Neuronal stem cell (in vitro differentiated cells): ENCODE results near the gene SPHK2.

ENCODE experiments used
- DNase-seq: peaks from one replicate; pipeline ENCODE4 v3.0.0-alpha.2; 2013; ENCODE audit warnings: low spot score
- H2AFZ ChIP-seq: one replicate; pipeline ENCODE4 v1.6.1; 2013; ENCODE audit warnings: mild to moderate bottlenecking, low read length, inconsistent platforms
- H2AK5ac ChIP-seq: 2 replicates; pipeline ENCODE4 v1.6.1; 2013; ENCODE audit warnings: low read depth, mild to moderate bottlenecking, inconsistent platforms, low read length, moderate library complexity, mixed read lengths
- H2BK120ac ChIP-seq: 2 replicates; pipeline ENCODE4 v1.6.1; 2013; ENCODE audit warnings: low read depth, mild to moderate bottlenecking, inconsistent platforms, low read length, moderate library complexity, mixed read lengths
- H2BK12ac ChIP-seq: one replicate; pipeline ENCODE4 v1.6.1; 2013; ENCODE audit warnings: low read length, inconsistent platforms
- H2BK15ac ChIP-seq: 2 replicates; pipeline ENCODE4 v1.6.1; 2013; ENCODE audit warnings: mild to moderate bottlenecking, low read length, inconsistent platforms, mixed read lengths
- H2BK5ac ChIP-seq: one replicate; pipeline ENCODE4 v1.6.1; 2013; ENCODE audit warnings: inconsistent platforms, mild to moderate bottlenecking, low read length, moderate library complexity
- H3K14ac ChIP-seq: one replicate; pipeline ENCODE4 v1.6.1; 2013; ENCODE audit warnings: low read length, inconsistent platforms
- H3K18ac ChIP-seq: 2 replicates; pipeline ENCODE4 v1.6.1; 2013; ENCODE audit warnings: low read length, inconsistent platforms
- H3K23ac ChIP-seq: 2 replicates; pipeline ENCODE4 v1.6.1; 2013; ENCODE audit warnings: low read depth, mild to moderate bottlenecking, mixed read lengths, low read length, inconsistent platforms; ENCODE audit not compliant: poor library complexity
- H3K27ac ChIP-seq: replicated peaks from 3 replicates; pipeline ENCODE4 v1.5.1; 2013; ENCODE audit warnings: low read length, inconsistent platforms
- H3K27me3 ChIP-seq, 3 experiments: 2 replicates each; pipeline ENCODE4 v1.6.1; 2013; ENCODE audit warnings: low read length in 3 of 3, mild to moderate bottlenecking in 2 of 3, inconsistent platforms in 1 of 3, low read depth in 1 of 3, mixed read lengths in 1 of 3, moderate library complexity in 1 of 3; ENCODE audit not compliant: control insufficient read depth in 3 of 3, insufficient read depth in 3 of 3
- H3K36me3 ChIP-seq, 2 donors: replicated peaks in 1 of 2; 2 replicates each; pipeline ENCODE4 v1.6.1; 2013; ENCODE audit warnings: low read length in 2 of 2; ENCODE audit not compliant: control insufficient read depth in 2 of 2, insufficient read depth in 2 of 2
- H3K4ac ChIP-seq: 2 replicates; pipeline ENCODE4 v1.6.1; 2013; ENCODE audit warnings: inconsistent platforms, mild to moderate bottlenecking, low read length, moderate library complexity
- H3K4me1 ChIP-seq, 2 donors: 1 replicate in 1 of 2; 2 replicates in 1 of 2; pipeline ENCODE4 v1.6.1; 2013; ENCODE audit warnings: low read length in 2 of 2, low read depth in 1 of 2; ENCODE audit not compliant: control insufficient read depth in 2 of 2, insufficient read depth in 1 of 2
- H3K4me2 ChIP-seq: one replicate; pipeline ENCODE4 v1.6.1; 2013; ENCODE audit warnings: mild to moderate bottlenecking, low read length, inconsistent platforms; ENCODE audit not compliant: insufficient read depth, poor library complexity, severe bottlenecking
- H3K4me3 ChIP-seq, 2 donors: 2 replicates each; pipeline ENCODE4 v1.5.1; 2013; ENCODE audit warnings: low read length in 2 of 2, mild to moderate bottlenecking in 2 of 2, inconsistent platforms in 1 of 2, moderate library complexity in 1 of 2
- H3K79me1 ChIP-seq: one replicate; pipeline ENCODE4 v1.6.1; 2013; ENCODE audit warnings: low read depth, mild to moderate bottlenecking, inconsistent platforms, low read length, moderate library complexity
- H3K9ac ChIP-seq: one replicate; pipeline ENCODE4 v1.6.1; 2013; ENCODE audit warnings: mild to moderate bottlenecking, low read depth, low read length, inconsistent platforms; ENCODE audit not compliant: poor library complexity
- H3K9me3 ChIP-seq, 2 donors: replicated peaks in 1 of 2; 2 replicates each; pipeline versions ENCODE3 to v1.6.1; 2013; ENCODE audit warnings: low read length in 2 of 2, mild to moderate bottlenecking in 2 of 2, inconsistent platforms in 1 of 2, low read depth in 1 of 2, mixed read lengths in 1 of 2, moderate library complexity in 1 of 2; ENCODE audit not compliant: control insufficient read depth in 2 of 2, insufficient read depth in 1 of 2
- H4K8ac ChIP-seq: one replicate; pipeline ENCODE4 v1.6.1; 2013; ENCODE audit warnings: low read depth, mild to moderate bottlenecking, inconsistent platforms, low read length, moderate library complexity
- H4K91ac ChIP-seq: one replicate; pipeline ENCODE4 v1.6.1; 2013; ENCODE audit warnings: low read length, low read depth, mild to moderate bottlenecking, inconsistent platforms; ENCODE audit not compliant: poor library complexity
- WGBS, 2 donors: extraction: QIAGEN DNeasy Blood & Tissue Kit; methylation state at CpG; one replicate each; pipeline ENCODE4 v1.1.7; 2013; ENCODE audit warnings: missing lambda C conversion rate in 2 of 2, mixed read lengths in 1 of 2; ENCODE audit not compliant: insufficient read length in 2 of 2, insufficient replicate concordance in 1 of 2; ENCODE audit errors: extremely low coverage in 2 of 2; 5-methylcytosine and 5-hydroxymethylcytosine counted together

The SPHK2 gene

DNA sequence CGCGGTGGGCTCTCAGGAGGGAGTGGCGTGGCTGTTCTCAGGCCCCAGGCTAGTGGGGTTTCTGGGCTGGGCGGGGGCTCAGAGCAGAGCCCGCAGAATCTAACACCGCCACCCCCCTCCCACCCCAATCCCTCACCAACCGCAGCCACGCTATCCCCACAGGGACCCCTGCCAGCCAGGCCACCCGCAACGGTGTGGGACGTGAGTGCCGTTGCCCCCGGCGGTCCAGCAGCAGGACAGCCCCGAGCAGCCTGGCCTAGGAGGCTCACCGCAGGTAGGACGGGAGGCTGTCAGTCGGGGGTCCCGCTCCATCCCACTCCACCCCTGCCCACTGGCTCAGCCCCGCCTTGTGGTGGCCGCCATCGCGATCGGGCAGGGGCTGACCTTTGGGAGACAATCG is 53.7 kb downstream of the SPHK2 start, which contains the start of gene NTN5:
Gene NTN5, minus strand, starts transcription at position 24 of the 400 bp plus-strand sequence. CDS start 2,031 bp downstream, outside the sequence.
- H3K4me2 ChIP-seq: no peak within 1 kb of the TSS
- peak within 1 kb of the TSS; percentile 74 for H4K8ac ChIP-seq
- peak within 1 kb of the TSS; percentile 73 for H2BK5ac ChIP-seq
- peak within 1 kb of the TSS; percentile 97 for H3K18ac ChIP-seq
- H3K27ac ChIP-seq: peak within 1 kb of the TSS; percentile 13
- H3K4me3 ChIP-seq: no peak within 1 kb of the TSS
- no CpG with 5 or more reads among the region's 25 CpGs for WGBS, 2 donors
- H2AFZ ChIP-seq: peak within 1 kb of the TSS; percentile 80
- peak within 1 kb of the TSS; percentile 83 for H3K14ac ChIP-seq
- no peak within 1 kb of the TSS for H2BK120ac ChIP-seq
- H3K9me3 ChIP-seq: peaks cover 0 to 2% of the 10 kb centered on the region in 2 donors
- peak within 1 kb of the TSS; percentile 85 for H2BK12ac ChIP-seq
- no peak within 1 kb of the TSS for H3K9ac ChIP-seq
- peak within 1 kb of the TSS; percentile 95 for H2BK15ac ChIP-seq
- H4K91ac ChIP-seq: peak within 1 kb of the TSS; percentile 99
- H2AK5ac ChIP-seq: peak within 1 kb of the TSS; percentile 98
- H3K23ac ChIP-seq: peak within 1 kb of the TSS; percentile 71
- H3K36me3 ChIP-seq: no peaks in the 10 kb centered on the region
- peaks cover 12 to 13% of the 10 kb centered on the region in 2 donors for H3K4me1 ChIP-seq
- DNase-seq: no peak
- peaks cover 0 to 11% (median 6%) of the 10 kb centered on the region in 3 experiments for H3K27me3 ChIP-seq
- peaks cover 1% of the 10 kb centered on the region for H3K79me1 ChIP-seq
- H3K4ac ChIP-seq: peak within 1 kb of the TSS; percentile 86

DNA sequence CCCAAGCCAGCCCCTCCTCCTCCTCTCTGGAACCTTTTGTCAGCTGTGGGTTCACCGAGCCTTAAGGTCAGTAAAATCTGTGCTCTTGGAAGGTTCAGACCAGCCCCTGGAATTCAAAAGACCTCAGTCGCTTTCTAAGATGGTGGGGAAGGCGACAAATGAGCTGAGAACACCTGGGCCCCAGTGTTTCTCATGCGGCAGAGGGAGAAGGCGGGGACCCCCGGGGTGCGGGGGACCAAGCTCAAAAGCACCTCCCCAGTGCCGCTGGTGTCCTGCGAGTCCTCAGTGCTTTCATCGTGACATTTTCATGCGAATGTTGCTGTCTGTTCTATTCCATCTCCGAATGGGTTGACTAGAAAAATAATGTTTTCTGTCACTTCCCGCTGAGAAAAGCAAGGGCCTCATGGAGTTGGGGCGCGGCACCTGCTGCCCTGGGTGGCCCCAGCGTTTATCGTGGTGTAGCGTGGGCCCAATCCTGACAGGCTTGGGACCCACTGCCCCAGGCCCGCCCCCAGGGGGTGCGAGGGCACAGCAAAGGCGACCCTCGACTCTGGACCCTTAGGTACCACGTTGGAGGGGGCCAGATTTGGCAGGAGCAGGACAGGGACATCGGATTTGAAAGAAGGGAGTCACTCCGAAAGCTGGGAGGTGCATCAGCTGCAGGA is 54.3 kb downstream of the SPHK2 start:
- H3K14ac ChIP-seq: no peak overlapping the region
- peak overlapping the region; percentile 97 for H3K18ac ChIP-seq
- H2AK5ac ChIP-seq: peak overlapping the region; percentile 71
- H3K27ac ChIP-seq: peak overlapping the region; percentile 13
- no CpG with 5 or more reads among the region's 25 CpGs for WGBS, 2 donors
- peaks cover 0 to 15% (median 6%) of the 10 kb centered on the region in 3 experiments for H3K27me3 ChIP-seq
- H3K4me3 ChIP-seq: no peak overlapping the region
- no peak overlapping the region for H3K9ac ChIP-seq
- no peak overlapping the region for H3K4me2 ChIP-seq
- no peak for DNase-seq
- no peaks in the 10 kb centered on the region for H3K36me3 ChIP-seq
- no peak overlapping the region for H2BK120ac ChIP-seq
- H3K9me3 ChIP-seq: peaks cover 0 to 2% of the 10 kb centered on the region in 2 donors
- H2BK12ac ChIP-seq: no peak overlapping the region
- peak overlapping the region; percentile 71 for H3K23ac ChIP-seq
- H4K8ac ChIP-seq: peak overlapping the region; percentile 29
- H2BK5ac ChIP-seq: no peak overlapping the region
- peak overlapping the region; percentile 80 for H2AFZ ChIP-seq
- peaks cover 12 to 13% of the 10 kb centered on the region in 2 donors for H3K4me1 ChIP-seq
- no peak overlapping the region for H3K4ac ChIP-seq
- H2BK15ac ChIP-seq: peak overlapping the region; percentile 95
- H3K79me1 ChIP-seq: peaks cover 1% of the 10 kb centered on the region
- peak overlapping the region; percentile 99 for H4K91ac ChIP-seq

DNA sequence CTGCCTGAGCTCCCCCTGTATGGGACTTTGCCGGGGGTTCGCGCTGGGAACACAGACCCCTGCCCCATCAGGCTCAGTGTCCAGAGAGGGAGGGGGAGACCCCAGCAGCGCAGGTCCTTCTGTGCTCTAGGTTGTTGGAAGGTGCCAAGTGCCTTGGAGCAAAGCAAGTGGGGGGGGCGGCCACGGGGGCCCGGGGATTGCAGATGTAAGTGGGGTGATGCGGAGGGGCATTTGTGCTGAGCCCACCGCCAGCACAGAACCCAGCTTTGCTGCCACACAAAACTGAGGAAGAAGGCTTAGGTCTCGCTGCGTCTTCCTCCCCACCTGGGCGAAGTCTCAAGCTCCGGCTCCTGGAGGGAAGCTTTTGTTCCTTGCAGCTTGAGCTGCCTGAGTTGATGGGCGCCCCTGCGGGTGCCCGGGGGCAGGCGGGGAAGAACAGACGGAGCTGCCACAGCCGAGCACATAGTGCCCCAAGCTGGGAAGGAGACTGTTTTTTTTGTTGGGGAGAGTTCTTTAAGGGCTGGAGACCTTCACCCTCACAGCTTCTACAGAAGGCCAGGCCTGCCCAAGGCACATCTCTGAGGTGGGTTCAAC is 55.0 kb downstream of the SPHK2 start:
- H3K27ac ChIP-seq: no peak overlapping the region
- no CpG with 5 or more reads among the region's 19 CpGs for WGBS, 2 donors

More for the DNA sequence above, 55.0 kb downstream of the SPHK2 start:
- no peak for DNase-seq
- Histone ChIP-seq H3K9me3 (peaks cover 0 to 2% of the 10 kb centered on the region in 2 donors), H3K79me1 (peaks cover 1% of the 10 kb centered on the region), H3K14ac (no peak overlapping the region), H2BK12ac (no peak overlapping the region), H3K9ac (no peak overlapping the region), H3K4me2 (no peak overlapping the region), H2BK5ac (peak overlapping the region; percentile 43), H2BK120ac (no peak overlapping the region), H3K4me1 (peaks cover 12 to 13% of the 10 kb centered on the region in 2 donors), H4K8ac (peak overlapping the region; percentile 29), H3K36me3 (no peaks in the 10 kb centered on the region), H4K91ac (no peak overlapping the region), H2BK15ac (peak overlapping the region; percentile 40), H3K27me3 (peaks cover 0 to 15% (median 6%) of the 10 kb centered on the region in 3 experiments), H3K23ac (no peak overlapping the region), H3K4me3 (no peak overlapping the region), H3K18ac (peak overlapping the region; percentile 73), H3K4ac (no peak overlapping the region), H2AFZ (no peak overlapping the region), H2AK5ac (peak overlapping the region; percentile 71)
